Endothelial cell of umbilical vein (primary cell): ENCODE measurements around the gene NFIA. TPM values are rescaled to one million over a fixed set of nuclear protein-coding genes. Genes with fewer than 3 reads are reported as not detected.

Experiments
- BruUV-seq: library from RNA; stranded (reverse); fragments of 400-500 nt; replicated peaks from 2 replicates; lab custom pipeline; 2021; lab: Mats Ljungman, UMichigan
- CTCF ChIA-PET: fragments of 300-600, 350-600 bp; sonication (Branson Sonifier 250); formaldehyde crosslinking; loops from one replicate; lab custom pipeline; 2021; ENCODE audit warnings: antibody characterized with exemption, inconsistent platforms; lab: Charles Lee
- POLR2A ChIA-PET: fragments of 300-600, 350-600 bp; sonication (Branson Sonifier 250); formaldehyde crosslinking; loops from one replicate; lab custom pipeline; 2021; ENCODE audit warnings: antibody characterized with exemption, inconsistent platforms; lab: Charles Lee
- DNase-seq: peaks from one replicate; pipeline ENCODE4 v3.0.0-alpha.2; 2011; ENCODE audit warnings: low read depth, low spot score
- FAIRE-seq: peaks from 2 replicates; lab custom pipeline; 2011; peaks lifted over from hg19 to GRCh38; lab: Jason Lieb, UNC
- H2AFZ ChIP-seq: 2 replicates; pipeline ENCODE4 v1.6.0; 2012; ENCODE audit warnings: low read depth, low read length, control low read depth, inconsistent platforms
- H3K27ac ChIP-seq: 2 replicates; pipeline ENCODE4 v1.5.1; 2011; ENCODE audit warnings: low read depth, mild to moderate bottlenecking, control low read depth, low read length, moderate library complexity; ENCODE audit not compliant: insufficient read depth
- H3K27me3 ChIP-seq, 2 experiments: 2 replicates each; pipeline versions ENCODE4 v1.6.0 to v1.6.1; 2011; ENCODE audit warnings: low read length in 2 of 2, mixed read lengths in 1 of 2; ENCODE audit not compliant: control insufficient read depth in 2 of 2, insufficient read depth in 2 of 2
- H3K36me3 ChIP-seq, 2 experiments: 2 replicates in 1 of 2; 3 replicates in 1 of 2; pipeline ENCODE4 v1.5.1; 2011; ENCODE audit warnings: low read length in 2 of 2, mild to moderate bottlenecking in 1 of 2, moderate library complexity in 1 of 2; ENCODE audit not compliant: control insufficient read depth in 2 of 2, insufficient read depth in 2 of 2; ENCODE audit errors: extremely low read depth in 1 of 2
- H3K4me1 ChIP-seq: 3 replicates; pipeline ENCODE4 v1.5.1; 2011; ENCODE audit warnings: mild to moderate bottlenecking, low read length; ENCODE audit not compliant: control insufficient read depth, insufficient read depth; ENCODE audit errors: extremely low read depth
- H3K4me2 ChIP-seq: 2 replicates; pipeline ENCODE4 v1.6.1; 2011; ENCODE audit warnings: low read length, control low read depth, mixed read lengths; ENCODE audit not compliant: insufficient read depth
- H3K4me3 ChIP-seq, 3 experiments: fragments of 200-600 bp in 1 of 3; sonication (generic), shearing (Covaris generic) in 1 of 3; replicated peaks in 1 of 3; 2 replicates each; pipeline ENCODE4 v1.5.1; 2011 to 2016; ENCODE audit warnings: control low read depth in 3 of 3, low read length in 3 of 3, mild to moderate bottlenecking in 2 of 3, inconsistent platforms in 1 of 3, low read depth in 1 of 3, moderate library complexity in 1 of 3; ENCODE audit not compliant: insufficient read depth in 1 of 3
- H3K79me2 ChIP-seq: 2 replicates; pipeline ENCODE4 v1.6.0; 2012; ENCODE audit warnings: low read length, inconsistent platforms; ENCODE audit not compliant: control insufficient read depth, insufficient read depth
- H3K9ac ChIP-seq: replicated peaks from 2 replicates; pipeline ENCODE3; 2011; ENCODE audit warnings: low read length, control low read depth; ENCODE audit not compliant: insufficient read depth; ENCODE audit errors: extremely low read depth
- H3K9me1 ChIP-seq: replicated peaks from 3 replicates; pipeline ENCODE4 v1.6.0; 2011; ENCODE audit warnings: mild to moderate bottlenecking, low read length; ENCODE audit not compliant: control insufficient read depth, insufficient read depth; ENCODE audit errors: extremely low read depth
- H3K9me3 ChIP-seq: replicated peaks from 2 replicates; pipeline ENCODE4 v1.5.1; 2012; ENCODE audit warnings: low read length, inconsistent platforms; ENCODE audit not compliant: control insufficient read depth, insufficient read depth
- H4K20me1 ChIP-seq: replicated peaks from 2 replicates; pipeline ENCODE3; 2011; ENCODE audit warnings: mild to moderate bottlenecking, low read length; ENCODE audit not compliant: control insufficient read depth, insufficient read depth; ENCODE audit errors: extremely low read depth
- EZH2 ChIP-seq: IDR thresholded peaks from 2 replicates; pipeline ENCODE4 v1.6.1; 2012; ENCODE audit warnings: borderline replicate concordance, low read depth, mild to moderate bottlenecking, moderate library complexity, low read length, inconsistent platforms; ENCODE audit not compliant: severe bottlenecking
- FOS ChIP-seq: IDR thresholded peaks from 2 replicates; pipeline ENCODE4 v1.6.1; 2011; ENCODE audit warnings: mild to moderate bottlenecking, low read length, moderate library complexity, borderline replicate concordance; ENCODE audit not compliant: insufficient read depth
- GATA2 ChIP-seq: IDR thresholded peaks from 2 replicates; pipeline ENCODE4 v1.7.0; 2011; ENCODE audit warnings: low read depth, mild to moderate bottlenecking, moderate library complexity, mixed read lengths, low read length; ENCODE audit not compliant: insufficient read length, insufficient read depth
- JUN ChIP-seq: IDR thresholded peaks from 2 replicates; pipeline ENCODE4 v1.6.1; 2011; ENCODE audit warnings: borderline replicate concordance, low read depth; ENCODE audit not compliant: insufficient read length, insufficient read depth
- MYC ChIP-seq: IDR thresholded peaks from one replicate; pipeline ENCODE4 v1.6.1; 2011; ENCODE audit warnings: mild to moderate bottlenecking, low read depth, low read length
- POLR2A ChIP-seq: IDR thresholded peaks from 2 replicates; pipeline ENCODE4 v1.6.1; 2012; ENCODE audit warnings: low read depth, mild to moderate bottlenecking, control low read depth, low read length
- POLR2AphosphoS5 ChIP-seq: IDR thresholded peaks from 2 replicates; pipeline ENCODE4 v1.6.1; 2012; ENCODE audit warnings: low read depth, mild to moderate bottlenecking, control low read depth, low read length, moderate library complexity; ENCODE audit not compliant: insufficient read depth
- dilution Hi-C: fragments of 300-500 bp; cut with MboI; formaldehyde crosslinking; loops from one replicate; pipeline ENCODE4 v1.15.0; 2019; ENCODE audit warnings: low sequenced_read_pairs; ENCODE audit not compliant: extremely low pct_ligation_motif_present
- intact Hi-C: fragments of 100-400 bp; cut with micrococcal nuclease; formaldehyde crosslinking; loops from one replicate; pipeline ENCODE4 v1.10.0; 2022
- polyA plus RNA-seq, 4 experiments: library from polyadenylated mRNA; depleted of rRNA in 3 of 4; stranded (reverse) in 3 of 4; unstranded in 1 of 4; fragments of >200 nt; gene quantifications; 2 replicates each; pipeline versions ENCODE4 v1.2.1 to v1.2.3, GENCODE V29; 2011 to 2012; ENCODE audit warnings: missing spikeins in 1 of 4
- total RNA-seq: library from RNA; stranded (reverse); gene quantifications from 2 replicates; pipeline ENCODE4 v1.2.3, GENCODE V29; 2021
- TF ChIP-seq, protein P1 (sequence below), 2 donors: IDR thresholded peaks; 1 replicate in 1 of 2; 2 replicates in 1 of 2; pipeline ENCODE4 v1.5.1; 2011; ENCODE audit warnings: low read length in 2 of 2, mild to moderate bottlenecking in 2 of 2, moderate library complexity in 2 of 2, control low read depth in 1 of 2, inconsistent platforms in 1 of 2, low read depth in 1 of 2; ENCODE audit not compliant: insufficient read depth in 1 of 2; ENCODE audit errors: extremely low read depth in 1 of 2
- TF ChIP-seq, protein P2 (sequence below): IDR thresholded peaks from 2 replicates; pipeline ENCODE4 v1.6.1; 2011; ENCODE audit not compliant: insufficient read depth, insufficient read length

The NFIA gene
- total and polyA plus RNA-seq, 2 donors (not counting 3 experiments of a cell fraction or from before 2014, with no cell fraction given), result 25.5 to 47.0 TPM

DNA sequence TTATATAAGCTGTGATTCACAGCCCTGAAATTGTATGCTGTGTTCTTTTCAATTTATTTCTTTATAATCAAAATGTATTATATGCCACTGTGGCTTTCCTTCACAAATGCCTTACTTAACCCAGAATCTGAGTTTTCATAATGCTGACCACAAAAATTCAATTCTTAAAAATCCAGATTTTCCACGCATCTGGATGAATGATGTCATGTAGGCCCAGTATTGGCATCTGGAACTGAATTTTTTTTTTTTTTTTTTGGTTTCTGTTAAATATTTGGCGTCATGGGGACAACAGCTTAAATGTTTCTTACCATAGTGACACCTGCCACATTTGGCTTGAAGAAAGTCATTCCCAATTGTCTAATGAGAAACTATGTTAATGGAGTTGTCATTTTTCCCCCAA, 345.8 kb downstream of the NFIA start:
- Histone ChIP-seq H3K79me2 (no peaks in the 10 kb centered on the region), H3K27ac (no peak overlapping the region), H3K4me2 (no peak overlapping the region), H3K9ac (no peak overlapping the region), H4K20me1 (no peaks in the 10 kb centered on the region), H3K9me3 (no peaks in the 10 kb centered on the region), H3K4me1 (peaks cover 12% of the 10 kb centered on the region), H3K9me1 (no peaks in the 10 kb centered on the region), H3K27me3 (no peaks in the 10 kb centered on the region), H3K4me3 (no peak overlapping the region), H3K36me3 (peaks cover 2 to 3% of the 10 kb centered on the region in 2 experiments), H2AFZ (no peak overlapping the region)
- no TSS peak for BruUV-seq
- ChIA-PET POLR2A (no interaction called here), CTCF (no interaction called here)
- FAIRE-seq (no peak), DNase-seq (no peak)
- no peak for TF ChIP-seq POLR2AphosphoS5
- dilution Hi-C loops (no loop called here), intact Hi-C loops (no loop called here)

DNA sequence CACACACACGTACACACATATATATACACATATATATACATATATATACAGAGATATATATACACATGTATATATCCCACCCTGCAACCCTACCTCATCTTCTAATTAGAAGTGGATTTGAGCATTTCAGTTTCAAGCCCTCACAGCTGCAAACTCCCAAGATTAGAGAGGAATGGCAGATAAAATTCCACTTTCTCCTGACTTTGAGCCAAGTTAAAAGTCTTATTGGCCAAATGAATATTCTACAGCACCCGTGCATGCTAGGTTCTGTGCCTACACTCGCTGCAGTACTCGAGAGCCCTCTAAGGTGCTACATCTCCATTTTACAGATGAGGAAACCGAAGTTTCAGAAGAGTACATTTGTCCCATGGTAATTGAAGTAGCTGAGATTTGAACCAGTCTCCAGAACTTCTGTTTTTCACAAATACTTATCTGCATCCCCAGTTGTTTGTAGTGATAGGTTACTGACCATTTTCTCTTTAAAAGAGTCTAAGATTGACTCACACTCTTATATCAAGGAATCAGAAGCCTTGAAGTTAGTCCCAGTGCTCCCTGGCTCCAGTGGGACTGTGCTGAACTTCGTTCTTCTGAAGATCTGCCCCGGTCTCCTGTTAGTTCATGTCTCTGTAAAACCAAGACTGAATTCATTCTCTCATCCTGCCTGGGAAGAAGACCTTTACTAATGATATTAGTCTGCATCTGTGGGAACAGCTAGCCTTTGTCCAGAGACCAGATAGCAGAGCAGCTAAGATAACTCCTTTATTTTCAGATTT, 350.4 kb downstream of the NFIA start:
- H3K27me3 ChIP-seq, result no peaks in the 10 kb centered on the region
- H3K4me3 ChIP-seq, result no peak overlapping the region
- no peak overlapping the region for H2AFZ ChIP-seq
- H3K27ac ChIP-seq, result no peak overlapping the region
- no TSS peak for BruUV-seq
- no peaks in the 10 kb centered on the region for H3K9me3 ChIP-seq
- no peak overlapping the region for H3K4me2 ChIP-seq
- intact Hi-C loops (no loop called here), dilution Hi-C loops (no loop called here)
- no peaks in the 10 kb centered on the region for H3K79me2 ChIP-seq
- no peak for DNase-seq
- H3K9ac ChIP-seq, result no peak overlapping the region
- H4K20me1 ChIP-seq, result no peaks in the 10 kb centered on the region
- H3K9me1 ChIP-seq, result no peaks in the 10 kb centered on the region
- POLR2A ChIA-PET, result no interaction called here
- no peak for TF ChIP-seq MYC
- no peak for TF ChIP-seq POLR2AphosphoS5
- TF ChIP-seq JUN, result no peak
- TF ChIP-seq, protein P1, sequence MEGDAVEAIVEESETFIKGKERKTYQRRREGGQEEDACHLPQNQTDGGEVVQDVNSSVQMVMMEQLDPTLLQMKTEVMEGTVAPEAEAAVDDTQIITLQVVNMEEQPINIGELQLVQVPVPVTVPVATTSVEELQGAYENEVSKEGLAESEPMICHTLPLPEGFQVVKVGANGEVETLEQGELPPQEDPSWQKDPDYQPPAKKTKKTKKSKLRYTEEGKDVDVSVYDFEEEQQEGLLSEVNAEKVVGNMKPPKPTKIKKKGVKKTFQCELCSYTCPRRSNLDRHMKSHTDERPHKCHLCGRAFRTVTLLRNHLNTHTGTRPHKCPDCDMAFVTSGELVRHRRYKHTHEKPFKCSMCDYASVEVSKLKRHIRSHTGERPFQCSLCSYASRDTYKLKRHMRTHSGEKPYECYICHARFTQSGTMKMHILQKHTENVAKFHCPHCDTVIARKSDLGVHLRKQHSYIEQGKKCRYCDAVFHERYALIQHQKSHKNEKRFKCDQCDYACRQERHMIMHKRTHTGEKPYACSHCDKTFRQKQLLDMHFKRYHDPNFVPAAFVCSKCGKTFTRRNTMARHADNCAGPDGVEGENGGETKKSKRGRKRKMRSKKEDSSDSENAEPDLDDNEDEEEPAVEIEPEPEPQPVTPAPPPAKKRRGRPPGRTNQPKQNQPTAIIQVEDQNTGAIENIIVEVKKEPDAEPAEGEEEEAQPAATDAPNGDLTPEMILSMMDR (IDR thresholded peaks at IDR 0.05; ENCODE audit: extremely low read depth in 1 of 2, insufficient read depth in 1 of 2, low read depth in 1 of 2, low read length in 2 of 2), result no peak
- TF ChIP-seq FOS, result no peak
- TF ChIP-seq, protein P2, sequence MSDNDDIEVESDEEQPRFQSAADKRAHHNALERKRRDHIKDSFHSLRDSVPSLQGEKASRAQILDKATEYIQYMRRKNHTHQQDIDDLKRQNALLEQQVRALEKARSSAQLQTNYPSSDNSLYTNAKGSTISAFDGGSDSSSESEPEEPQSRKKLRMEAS, result no peak
- no peak for TF ChIP-seq EZH2
- no peak for TF ChIP-seq GATA2
- TF ChIP-seq POLR2A, result no peak
- no peak for FAIRE-seq
- peaks cover 42% of the 10 kb centered on the region for H3K4me1 ChIP-seq
- no peaks in the 10 kb centered on the region for H3K36me3 ChIP-seq
- CTCF ChIA-PET, result interaction anchor here (0.9 to 2.1 kb wide), 7 partner anchors 9 to 1462 kb away, joined by 3 to 7 read pairs (median 3); no protein-coding TSS in a partner anchor
